Fibroblast of the aortic adventitia (primary cell): ENCODE data around the gene CLEC4G. TPM values are rescaled to one million over a fixed set of nuclear protein-coding genes. Genes with fewer than 3 reads are reported as not detected.

Experiments
- DNase-seq: peaks from one replicate; pipeline ENCODE4 v3.0.0-alpha.2; 2010; ENCODE audit warnings: low read depth
- H3K4me3 ChIP-seq: 2 replicates; pipeline ENCODE4 v1.5.1; 2011; ENCODE audit warnings: low read depth, mild to moderate bottlenecking, control low read depth, low read length, moderate library complexity
- total RNA-seq: library from RNA; depleted of rRNA; stranded (reverse); fragments of >200 nt; gene quantifications from 2 replicates; pipeline ENCODE4 v1.2.3, GENCODE V29; 2012; ENCODE audit warnings: low replicate concordance
- TF ChIP-seq, protein P1 (sequence below): IDR thresholded peaks from 2 replicates; pipeline ENCODE4 v1.5.1; 2011; ENCODE audit warnings: mild to moderate bottlenecking, low read length, control low read depth, inconsistent platforms; ENCODE audit not compliant: insufficient read depth

CLEC4G gene
- total RNA-seq, 1 donor: not detected

DNA sequence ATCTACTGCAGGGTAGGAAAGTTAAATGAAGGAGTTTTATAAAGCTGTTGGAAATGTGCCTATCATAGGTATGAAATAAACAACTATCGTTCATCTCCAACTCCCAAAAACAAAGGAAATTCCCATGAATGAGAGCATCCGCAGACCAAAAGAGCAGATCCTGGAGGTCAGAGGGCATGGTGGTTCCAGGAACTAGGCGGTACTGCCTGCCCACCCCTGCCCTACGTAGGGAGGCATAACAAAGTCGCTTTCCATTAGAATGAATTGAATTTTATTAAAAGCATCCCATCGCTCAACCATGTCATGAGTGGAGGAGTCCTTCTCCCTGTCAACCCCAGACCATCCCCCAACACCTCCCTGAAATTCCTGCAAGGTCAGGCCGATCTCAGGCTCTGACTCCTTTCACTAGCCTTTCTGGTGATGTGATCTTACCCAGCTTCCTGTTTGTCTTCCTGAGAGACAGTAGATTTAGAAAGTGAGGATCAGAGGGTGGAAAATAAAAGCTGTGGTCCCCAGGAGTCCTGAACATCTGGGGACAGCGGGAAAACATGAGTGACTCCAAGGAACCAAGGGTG lies 30.9 kb upstream of the CLEC4G start, which contains the start of gene CLEC4M:
Gene CLEC4M, plus strand, starts transcription at position 525 of the 575 bp plus-strand sequence. Its CDS starts 24 bp downstream, at position 549.
- DNase-seq: no peak
- TF ChIP-seq, protein P1, sequence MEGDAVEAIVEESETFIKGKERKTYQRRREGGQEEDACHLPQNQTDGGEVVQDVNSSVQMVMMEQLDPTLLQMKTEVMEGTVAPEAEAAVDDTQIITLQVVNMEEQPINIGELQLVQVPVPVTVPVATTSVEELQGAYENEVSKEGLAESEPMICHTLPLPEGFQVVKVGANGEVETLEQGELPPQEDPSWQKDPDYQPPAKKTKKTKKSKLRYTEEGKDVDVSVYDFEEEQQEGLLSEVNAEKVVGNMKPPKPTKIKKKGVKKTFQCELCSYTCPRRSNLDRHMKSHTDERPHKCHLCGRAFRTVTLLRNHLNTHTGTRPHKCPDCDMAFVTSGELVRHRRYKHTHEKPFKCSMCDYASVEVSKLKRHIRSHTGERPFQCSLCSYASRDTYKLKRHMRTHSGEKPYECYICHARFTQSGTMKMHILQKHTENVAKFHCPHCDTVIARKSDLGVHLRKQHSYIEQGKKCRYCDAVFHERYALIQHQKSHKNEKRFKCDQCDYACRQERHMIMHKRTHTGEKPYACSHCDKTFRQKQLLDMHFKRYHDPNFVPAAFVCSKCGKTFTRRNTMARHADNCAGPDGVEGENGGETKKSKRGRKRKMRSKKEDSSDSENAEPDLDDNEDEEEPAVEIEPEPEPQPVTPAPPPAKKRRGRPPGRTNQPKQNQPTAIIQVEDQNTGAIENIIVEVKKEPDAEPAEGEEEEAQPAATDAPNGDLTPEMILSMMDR: no peak
- H3K4me3 ChIP-seq: no peak within 1 kb of the TSS

DNA sequence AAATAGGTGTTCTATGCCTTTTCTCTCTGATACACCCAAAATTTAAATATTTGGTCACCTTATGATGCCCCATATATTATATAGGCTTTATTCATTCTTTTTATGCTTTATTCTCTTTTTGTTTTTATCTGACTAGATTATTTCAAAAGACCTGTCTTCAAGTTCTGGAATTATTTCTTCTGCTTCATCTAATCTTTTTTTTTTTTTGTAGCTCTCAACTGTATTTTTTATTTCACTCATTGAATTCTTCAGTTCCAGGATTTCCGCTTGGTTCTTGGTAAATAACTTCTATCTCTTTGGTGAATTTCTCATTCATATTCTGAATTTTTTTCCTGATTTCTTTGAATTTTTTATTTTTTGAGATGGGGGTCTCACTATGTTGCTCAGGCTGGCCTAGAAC lies 27.2 kb upstream of the CLEC4G start:
- no peak for DNase-seq
- H3K4me3 ChIP-seq: no peak overlapping the region
- TF ChIP-seq, protein P1: no peak

- TF ChIP-seq, protein P1: no peak
- H3K4me3 ChIP-seq: no peak overlapping the region
- DNase-seq: no peak
Observed at GRCh38 chr19:7757358-7757757, 25.4 kb upstream of the CLEC4G start.

DNA sequence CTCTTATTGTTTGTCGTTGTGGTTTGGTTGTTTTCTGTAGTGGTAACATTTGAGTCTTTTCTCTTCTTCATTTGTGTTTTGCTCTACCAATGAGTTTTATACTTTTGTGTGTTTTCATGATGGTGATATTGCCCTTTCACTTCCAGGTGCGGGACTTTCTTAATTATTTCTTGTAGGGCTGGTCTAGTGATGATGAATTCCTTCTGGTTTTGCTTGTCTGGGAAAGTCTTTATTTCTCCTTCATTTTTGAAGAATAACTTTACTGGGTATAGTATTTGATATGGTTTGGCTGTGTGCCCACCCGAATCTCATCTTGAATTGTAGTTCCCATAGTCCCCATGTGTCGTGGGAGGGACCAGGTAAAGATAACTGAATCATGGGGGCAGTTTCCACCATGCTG lies 24.3 kb upstream of the CLEC4G start:
- TF ChIP-seq, protein P1: no peak
- DNase-seq: no peak
- H3K4me3 ChIP-seq: no peak overlapping the region

- H3K4me3 ChIP-seq: no peak overlapping the region
- no peak for DNase-seq
- TF ChIP-seq, protein P1: no peak
Observed at GRCh38 chr19:7751157-7751783, 19.4 kb upstream of the CLEC4G start.

- no peak overlapping the region for H3K4me3 ChIP-seq
- TF ChIP-seq, protein P1: no peak
- peak; percentile 5 for DNase-seq
Observed at GRCh38 chr19:7748756-7749155, 16.8 kb upstream of the CLEC4G start.
